Measurements from ENCODE around the gene HS3ST3A1. TPM values are rescaled to one million over a fixed set of nuclear protein-coding genes. Genes with fewer than 3 reads are reported as not detected.

HS3ST3A1 gene
- total and polyA plus RNA-seq, 2 of the 8 experiments (the other 6 are each of a cell fraction or from before 2014, with no cell fraction given): 5.4 to 5.7 TPM

- Histone ChIP-seq H2BK120ac (replicated peaks; ENCODE audit: low read depth, low read length) (no peak overlapping the region), H4K20me1 (replicated peaks in 1 of 2; ENCODE audit: control insufficient read depth in 1 of 2, insufficient read depth in 2 of 2, low read length in 2 of 2) (no peaks in the 10 kb centered on the region), H2AFZ (ENCODE audit: low read length) (no peak overlapping the region), H2BK12ac (ENCODE audit: low read depth, low read length) (no peak overlapping the region), H4K91ac (replicated peaks; ENCODE audit: insufficient read length, low read length) (no peak overlapping the region), H3K56ac (replicated peaks; ENCODE audit: insufficient read length, low read depth, low read length) (no peak overlapping the region), H3K18ac (ENCODE audit: extremely low read depth, low read length) (no peak overlapping the region), H2BK15ac (ENCODE audit: low read length) (no peak overlapping the region), H2AK5ac (ENCODE audit: low read depth, low read length) (no peak overlapping the region), H3K79me1 (ENCODE audit: low read depth, low read length) (no peaks in the 10 kb centered on the region), H3K4me3 (ENCODE audit: extremely low read depth in 1 of 4, insufficient read depth in 2 of 4, low read depth in 3 of 4, low read length in 4 of 4) (no peak overlapping the region), H3K9me3 (ENCODE audit: insufficient read depth in 2 of 2, low read depth in 1 of 2, low read length in 1 of 2) (no peaks in the 10 kb centered on the region), H3K27me3 (replicated peaks in 1 of 4; ENCODE audit: control insufficient read depth in 3 of 4, extremely low read depth in 1 of 4, insufficient read depth in 3 of 4, low read length in 3 of 4) (no peaks in the 10 kb centered on the region), H3K14ac (ENCODE audit: insufficient read length) (no peak overlapping the region), H3K9ac (replicated peaks in 1 of 4; ENCODE audit: extremely low read depth in 1 of 4, low read depth in 3 of 4, low read length in 3 of 4) (no peak overlapping the region), H3K4me2 (ENCODE audit: insufficient read depth in 1 of 2, low read depth in 2 of 2, low read length in 2 of 2) (no peak overlapping the region), H3K4me1 (replicated peaks in 1 of 4; ENCODE audit: control insufficient read depth in 3 of 4, insufficient read depth in 4 of 4, low read length in 3 of 4) (no peaks in the 10 kb centered on the region), H3K36me3 (ENCODE audit: control insufficient read depth in 2 of 4, insufficient read depth in 4 of 4, low read length in 3 of 4) (no peaks in the 10 kb centered on the region; a peak in 1 of 8 replicates), H3K79me2 (ENCODE audit: control insufficient read depth in 1 of 2, insufficient read depth in 2 of 2, low read length in 2 of 2) (no peaks in the 10 kb centered on the region), H4K5ac (ENCODE audit: insufficient read length, low read depth, low read length) (no peak overlapping the region), H4K8ac (ENCODE audit: extremely low read depth, insufficient read depth, low read length) (no peak overlapping the region), H3K4ac (replicated peaks; ENCODE audit: insufficient read length, low read depth, low read length) (no peak overlapping the region), H2BK5ac (ENCODE audit: low read depth, low read length) (no peak overlapping the region), H3K23me2 (ENCODE audit: low read depth, low read length) (no peaks in the 10 kb centered on the region), H3K27ac (ENCODE audit: low read depth, low read length) (no peak overlapping the region), H2BK20ac (ENCODE audit: low read length) (no peak overlapping the region), H3K23ac (ENCODE audit: insufficient read length) (no peak overlapping the region)
- TF ChIP-seq HDAC2 (IDR thresholded peaks at IDR 0.05; ENCODE audit: borderline replicate concordance in 1 of 2, low read depth in 2 of 2, low read length in 2 of 2): no peak
- TF ChIP-seq POLR2AphosphoS5 (IDR thresholded peaks at IDR 0.05; ENCODE audit: low read depth, low read length): no peak
- TF ChIP-seq SP4 (IDR thresholded peaks at IDR 0.05; ENCODE audit: low read length): no peak
- TF ChIP-seq CBX8 (IDR thresholded peaks at IDR 0.05; ENCODE audit: borderline replicate concordance, low read depth, low read length): no peak
- TF ChIP-seq RAD21 (IDR thresholded peaks at IDR 0.05 in 1 of 2, conservative IDR thresholded peaks at IDR 0.05 in 1 of 2; ENCODE audit: low read depth in 2 of 2, low read length in 2 of 2): no peak
- TF ChIP-seq CHD1 (IDR thresholded peaks at IDR 0.05; ENCODE audit: low read depth, low read length): no peak
- TF ChIP-seq ZNF274 (IDR thresholded peaks at IDR 0.05; ENCODE audit: borderline replicate concordance, extremely low read depth, low read length): no peak
- TF ChIP-seq JUN (IDR thresholded peaks at IDR 0.05; ENCODE audit: low read depth, low read length): no peak
- no peak for TF ChIP-seq SIN3A (conservative IDR thresholded peaks at IDR 0.05 in 1 of 2, IDR thresholded peaks at IDR 0.05 in 1 of 2; ENCODE audit: low read depth in 1 of 2, low read length in 2 of 2)
- TF ChIP-seq MAX (IDR thresholded peaks at IDR 0.05): no peak
- TF ChIP-seq GABPA (IDR thresholded peaks at IDR 0.05; ENCODE audit: borderline replicate concordance, insufficient read depth, low read length): no peak
- TF ChIP-seq MAFK (IDR thresholded peaks at IDR 0.05; ENCODE audit: low read depth, low read length): no peak
- TF ChIP-seq SIX5 (IDR thresholded peaks at IDR 0.05; ENCODE audit: low read depth, low read length): no peak
- 94% methylated on average over 4 of the region's 4 CpGs; no CpG with 5 or more reads in 1 of the 2 experiments for WGBS, 2 experiments (ENCODE audit: extremely low coverage in 1 of 2, insufficient coverage in 1 of 2, insufficient read length in 1 of 2, insufficient replicate concordance in 2 of 2, low coverage in 1 of 2, low lambda C conversion rate in 2 of 2, missing lambda C conversion rate in 1 of 2)
- POLR2A ChIA-PET (ENCODE audit: partially characterized antibody): no interaction called here
- FAIRE-seq: no peak
- DNase-seq (ENCODE audit: low read depth in 1 of 2, low spot score in 2 of 2): no peak
- CTCF ChIA-PET (ENCODE audit: partially characterized antibody): no interaction called here
These were observed 79.9 kb downstream of the HS3ST3A1 start for GRCh38 chr17:13521784-13522183.
